Suppressor macrophage treated with lipopolysaccharide for 1 hour (primary cell): Measurements from ENCODE around the gene INHBB.
"Not testable (repeated sequence)": the region's sequence is repeated elsewhere in the genome, so short reads cannot be mapped to it uniquely, and the experiment has no call there.

Experiments used
- DNase-seq, 3 donors: peaks; one replicate each; pipeline ENCODE4 v3.0.0-alpha.2; 2020 to 2022

Gene INHBB

DNA sequence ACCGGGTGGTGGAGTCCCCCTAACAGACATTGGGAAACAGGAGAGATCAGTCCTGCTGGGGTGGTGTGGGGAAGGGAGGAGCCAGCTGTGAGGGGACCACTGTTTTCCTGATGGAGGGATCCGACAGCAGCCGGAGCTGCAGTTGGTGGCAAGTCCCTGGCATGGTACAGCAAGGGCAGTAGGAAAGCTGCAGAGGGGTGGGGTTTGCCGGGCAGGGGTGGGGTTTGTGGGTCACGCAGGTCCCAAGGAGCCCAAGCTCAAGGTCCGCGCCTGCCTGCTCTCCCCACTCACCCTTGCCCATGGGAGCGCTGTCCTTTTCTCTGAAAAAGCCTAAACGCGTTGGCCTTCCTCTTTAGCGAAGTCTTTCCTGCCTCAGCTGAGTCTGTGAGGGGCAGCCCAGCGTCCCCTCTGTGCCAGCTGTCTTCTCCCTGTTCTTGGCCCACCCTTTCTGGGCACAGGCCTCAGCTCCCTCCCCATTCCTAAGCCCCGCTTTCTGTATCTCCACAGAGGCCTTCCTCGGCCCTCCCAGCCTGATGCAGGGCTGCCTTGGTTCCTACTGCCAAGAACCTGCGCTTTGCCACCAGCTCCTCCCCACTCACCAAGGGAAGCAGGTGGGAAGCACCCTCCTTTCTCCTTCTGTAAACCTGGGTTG is 29.3 kb upstream of the INHBB start:
- DNase-seq = no peak

DNA sequence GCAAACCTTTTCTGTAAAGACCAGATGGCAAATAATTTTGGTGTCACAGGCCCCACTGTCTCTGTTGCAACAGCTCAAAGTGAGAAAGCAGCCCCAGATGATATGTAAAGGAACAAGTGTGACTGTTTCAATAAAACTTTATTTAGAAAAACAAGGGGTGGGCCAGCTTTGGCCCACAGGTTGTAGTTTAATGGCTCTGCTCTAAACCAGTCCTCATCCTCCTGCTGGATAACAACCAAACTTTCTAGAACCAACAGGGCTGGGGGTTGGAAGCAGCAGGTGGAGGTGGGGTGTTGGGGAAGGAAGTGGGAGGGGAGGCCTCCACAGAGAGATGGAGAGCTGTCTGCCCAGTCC is 28.8 kb upstream of the INHBB start:
- no peak for DNase-seq

GRCh38 chr2:120317916-120318315 is 28.0 kb upstream of the INHBB start:
- no peak for DNase-seq

DNA sequence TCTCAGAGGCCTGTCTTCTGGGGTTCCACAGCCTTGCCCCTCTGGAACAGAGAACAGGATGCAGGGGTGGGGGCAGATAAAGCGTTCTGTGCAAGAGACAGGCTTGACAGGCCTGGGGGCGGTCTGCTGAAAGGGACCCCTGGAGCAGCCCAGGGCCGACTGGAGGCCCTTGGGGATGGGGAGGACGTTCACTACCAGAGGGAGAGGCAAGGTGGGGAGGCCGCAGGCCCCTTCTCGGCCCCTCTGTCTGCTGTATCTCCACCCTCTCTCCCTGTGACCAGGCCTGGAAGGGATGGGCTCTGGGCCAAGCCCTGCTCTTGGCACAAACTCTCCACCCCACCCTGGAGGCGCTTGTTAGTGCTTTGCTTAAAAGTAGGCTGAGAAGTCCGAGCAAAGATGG is 27.3 kb upstream of the INHBB start:
- no peak for DNase-seq

GRCh38 chr2:120319123-120319522 is 26.8 kb upstream of the INHBB start:
- no peak for DNase-seq

DNA sequence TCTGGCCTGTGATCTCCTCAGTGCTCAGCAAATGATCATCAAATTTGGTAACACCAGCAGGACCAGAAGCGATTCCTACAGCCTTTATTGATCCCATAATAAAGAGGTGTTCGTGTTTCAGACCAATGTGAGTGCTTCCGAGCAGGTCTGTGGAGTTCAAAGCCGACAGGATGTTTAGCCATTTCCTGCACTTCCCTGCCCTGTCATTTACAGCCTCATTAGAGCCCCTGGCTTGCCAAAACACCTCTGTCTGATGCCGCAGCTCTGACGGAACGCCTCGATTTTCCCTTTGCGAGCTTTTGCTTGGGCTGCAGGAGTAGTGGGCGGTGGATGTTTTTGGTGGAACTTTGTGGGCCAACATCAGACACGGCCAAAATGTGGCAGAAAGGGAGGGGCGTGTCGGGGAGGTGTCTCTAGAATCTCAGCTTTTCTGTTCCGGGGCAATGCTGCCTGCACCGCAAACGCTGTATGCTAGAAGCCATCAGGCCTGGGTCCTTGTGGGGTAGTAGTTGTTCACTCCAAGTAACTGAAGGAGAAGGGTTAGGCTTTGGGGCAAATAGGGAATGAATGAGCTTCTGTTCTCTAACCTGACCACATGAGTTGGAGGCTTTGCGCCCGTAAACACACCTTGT is 26.1 kb upstream of the INHBB start:
- DNase-seq = no peak

DNA sequence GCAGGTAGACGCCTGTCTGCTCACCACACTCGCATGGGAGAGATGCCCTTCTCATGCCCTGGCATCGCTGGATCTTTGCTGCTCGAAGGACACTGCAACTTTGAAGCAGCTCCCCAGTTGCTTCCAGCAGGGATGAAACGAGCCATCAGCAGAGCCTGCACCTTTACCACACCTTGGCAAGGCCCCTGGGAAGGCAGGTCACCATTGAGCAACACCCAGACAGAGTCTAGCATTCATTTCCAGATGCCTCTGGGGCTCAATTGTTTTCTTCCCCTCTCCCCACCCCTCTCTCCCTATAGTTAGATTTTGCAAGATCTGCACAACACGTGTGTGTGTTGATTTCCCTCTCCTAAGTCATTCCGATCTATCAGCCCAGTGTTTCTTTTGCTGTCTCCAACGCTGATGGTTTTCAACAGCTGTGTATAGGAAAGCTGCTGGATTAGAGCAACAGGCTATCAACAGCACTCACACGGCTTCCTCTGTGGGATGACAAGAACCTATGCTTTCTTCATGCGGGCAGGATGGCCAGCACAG is 25.6 kb upstream of the INHBB start:
- no peak for DNase-seq

GRCh38 chr2:120320887-120321556 is 24.9 kb upstream of the INHBB start:
- not testable (repeated sequence) for DNase-seq

GRCh38 chr2:120321721-120322284 is 24.1 kb upstream of the INHBB start:
- no peak for DNase-seq

GRCh38 chr2:120322329-120322728 is 23.6 kb upstream of the INHBB start:
- no peak for DNase-seq

- no peak for DNase-seq
Observed at GRCh38 chr2:120323214-120323613, 22.7 kb upstream of the INHBB start.

- no peak for DNase-seq
Observed at GRCh38 chr2:120323807-120324399, 22.0 kb upstream of the INHBB start.

DNA sequence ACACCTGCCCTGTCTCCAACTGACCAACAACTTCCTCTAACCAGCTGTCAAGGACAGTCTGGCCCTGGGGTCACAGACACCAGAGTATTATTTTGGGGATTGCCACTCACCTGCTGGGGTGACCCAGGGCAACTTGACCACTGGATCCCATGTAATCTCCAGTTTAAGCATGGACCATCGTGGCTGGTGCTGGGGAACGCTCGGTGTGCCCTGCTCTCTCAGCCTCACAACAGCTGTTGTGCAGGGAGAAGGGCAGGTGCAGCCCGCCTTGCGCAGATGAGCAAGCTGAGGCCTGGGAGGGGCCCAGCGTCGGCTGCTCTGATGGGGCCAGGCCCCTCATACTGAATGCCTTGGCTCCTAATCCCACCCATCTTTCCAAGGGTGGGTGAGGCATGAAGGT is 21.0 kb upstream of the INHBB start:
- no peak for DNase-seq

GRCh38 chr2:120326066-120326465 is 19.9 kb upstream of the INHBB start:
- DNase-seq = no peak

DNA sequence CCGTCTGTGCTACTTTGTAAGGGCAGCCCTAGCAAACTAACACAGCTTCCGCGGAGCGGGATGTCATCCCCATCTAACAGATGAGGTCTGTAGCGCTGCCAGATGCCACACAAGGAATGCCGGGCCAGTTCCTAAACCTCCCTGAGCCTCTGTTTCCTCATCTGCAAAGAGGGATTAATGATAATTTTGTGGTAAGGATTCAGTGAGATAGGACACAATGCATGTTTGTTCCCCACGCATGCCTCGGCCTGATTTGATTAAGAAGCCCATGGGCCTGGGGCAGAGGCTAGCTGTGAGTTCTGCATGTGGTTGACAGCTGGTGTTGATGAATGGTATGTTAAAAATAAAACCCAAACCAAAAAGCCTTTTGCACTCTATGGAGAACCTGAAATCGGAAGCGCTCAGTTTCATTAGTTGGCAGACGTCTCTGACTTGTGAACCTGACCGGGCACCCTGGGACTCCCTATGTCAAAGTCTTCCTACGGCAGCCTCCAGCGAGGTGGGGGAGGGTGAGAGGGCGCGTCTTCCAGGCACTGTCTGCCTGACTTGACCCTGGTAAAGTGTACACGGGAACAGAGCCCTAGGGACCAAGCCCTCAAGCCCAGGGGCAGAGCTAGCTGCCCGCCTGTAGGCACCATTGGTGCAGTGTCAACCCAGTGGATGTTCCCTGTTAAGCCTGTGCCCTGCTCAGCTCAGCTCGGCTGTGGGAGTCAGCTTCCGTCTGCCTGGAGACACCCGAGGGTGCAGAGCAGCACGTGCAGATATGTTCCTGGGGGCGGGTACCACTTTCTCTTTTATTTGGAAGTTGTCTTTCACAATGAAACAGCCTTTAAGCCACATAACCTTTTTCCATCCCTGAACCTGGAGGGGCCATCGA is 14.8 kb upstream of the INHBB start:
- no peak for DNase-seq

GRCh38 chr2:120331903-120332302 is 14.0 kb upstream of the INHBB start:
- DNase-seq = no peak

DNA sequence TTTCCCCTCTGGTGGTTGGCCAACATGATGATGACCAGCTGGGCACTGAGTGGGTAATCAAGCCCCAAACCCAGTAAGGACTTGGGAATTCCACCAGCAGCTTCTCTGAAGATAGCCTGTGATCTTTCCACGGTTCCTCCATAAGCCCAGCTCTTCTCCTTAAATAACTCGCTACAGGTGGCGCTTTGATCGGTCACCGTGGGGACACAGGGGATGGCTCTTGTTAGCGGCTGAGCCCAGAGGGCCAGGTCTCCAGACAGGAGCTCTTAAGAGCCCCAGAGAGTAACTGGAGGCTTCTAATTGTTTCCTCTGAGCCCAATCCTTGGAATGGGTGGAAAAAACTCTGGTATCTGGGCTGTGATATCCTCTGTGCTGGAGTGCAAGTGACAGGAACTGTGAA is 13.6 kb upstream of the INHBB start:
- no peak for DNase-seq

- DNase-seq = no peak
Observed at GRCh38 chr2:120334068-120334467, 11.9 kb upstream of the INHBB start.

GRCh38 chr2:120336749-120337148 is 9.2 kb upstream of the INHBB start:
- DNase-seq = no peak

DNA sequence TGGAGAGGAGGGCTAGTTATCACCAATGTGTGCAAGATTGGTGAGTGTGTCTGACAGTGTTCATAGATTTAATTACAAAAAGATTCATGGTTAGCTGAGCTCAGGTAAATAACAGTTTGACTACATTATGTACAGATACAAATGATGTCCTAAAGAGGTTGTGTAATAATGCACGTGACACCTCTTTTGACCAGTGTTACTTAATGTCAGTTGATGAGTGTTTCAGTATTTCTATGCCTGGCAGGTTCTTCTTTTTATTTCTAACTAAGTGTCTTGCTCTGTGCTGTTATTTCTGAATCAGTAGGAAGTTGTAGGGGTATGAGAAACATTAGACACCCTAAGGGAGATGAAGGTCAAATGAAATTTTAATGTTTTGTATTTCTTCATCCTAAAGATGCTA is 7.9 kb upstream of the INHBB start:
- peak; percentile 55 to 84 (median 74) for DNase-seq

- peak in 1 of 3 donors; percentile 25 for DNase-seq
Observed at GRCh38 chr2:120341977-120342376, 4.0 kb upstream of the INHBB start.

- DNase-seq = no peak
Observed at GRCh38 chr2:120342446-120342845, 3.5 kb upstream of the INHBB start.

- DNase-seq = no peak
Observed at GRCh38 chr2:120343100-120343432, 2.9 kb upstream of the INHBB start.
